Coronary artery (tissue), 2 donors: ENCODE data around the gene NKAIN4.

Experiments used
- DNase-seq: peaks from one replicate; pipeline ENCODE4 v3.0.0-alpha.2; 2017; ENCODE audit warnings: low spot score
- H3K27ac ChIP-seq, 2 donors: fragments of 200-600 bp; sonication (generic); one replicate each; pipeline ENCODE4 v1.5.1; 2016 to 2019
- H3K4me3 ChIP-seq: fragments of 200-600 bp; sonication (generic); 2 replicates; pipeline ENCODE4 v1.5.1; 2016; ENCODE audit warnings: mild to moderate bottlenecking, moderate library complexity
- TF ChIP-seq, protein P1 (sequence below): fragments of 200-600 bp; sonication (generic); IDR thresholded peaks from one replicate; pipeline ENCODE4 v1.5.1; 2019; ENCODE audit warnings: antibody characterized with exemption

The NKAIN4 gene

DNA sequence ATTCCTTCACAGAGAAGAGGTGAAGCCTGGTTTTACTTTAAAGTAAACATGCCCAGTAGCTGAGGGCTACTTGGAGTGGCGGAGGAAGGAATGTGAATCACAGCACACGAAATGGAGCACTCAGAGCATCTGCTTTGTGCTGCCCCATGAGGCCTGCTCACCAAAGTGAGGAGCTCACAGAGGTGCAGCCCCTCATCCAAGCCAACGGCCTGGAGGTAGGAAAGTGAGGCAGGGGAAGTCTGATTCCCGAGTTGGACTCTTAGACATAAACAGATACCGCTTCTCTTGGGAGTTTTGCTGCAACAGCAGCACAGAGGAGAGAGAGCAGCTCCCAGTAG lies 41.9 kb downstream of the NKAIN4 start:
- TF ChIP-seq, protein P1, sequence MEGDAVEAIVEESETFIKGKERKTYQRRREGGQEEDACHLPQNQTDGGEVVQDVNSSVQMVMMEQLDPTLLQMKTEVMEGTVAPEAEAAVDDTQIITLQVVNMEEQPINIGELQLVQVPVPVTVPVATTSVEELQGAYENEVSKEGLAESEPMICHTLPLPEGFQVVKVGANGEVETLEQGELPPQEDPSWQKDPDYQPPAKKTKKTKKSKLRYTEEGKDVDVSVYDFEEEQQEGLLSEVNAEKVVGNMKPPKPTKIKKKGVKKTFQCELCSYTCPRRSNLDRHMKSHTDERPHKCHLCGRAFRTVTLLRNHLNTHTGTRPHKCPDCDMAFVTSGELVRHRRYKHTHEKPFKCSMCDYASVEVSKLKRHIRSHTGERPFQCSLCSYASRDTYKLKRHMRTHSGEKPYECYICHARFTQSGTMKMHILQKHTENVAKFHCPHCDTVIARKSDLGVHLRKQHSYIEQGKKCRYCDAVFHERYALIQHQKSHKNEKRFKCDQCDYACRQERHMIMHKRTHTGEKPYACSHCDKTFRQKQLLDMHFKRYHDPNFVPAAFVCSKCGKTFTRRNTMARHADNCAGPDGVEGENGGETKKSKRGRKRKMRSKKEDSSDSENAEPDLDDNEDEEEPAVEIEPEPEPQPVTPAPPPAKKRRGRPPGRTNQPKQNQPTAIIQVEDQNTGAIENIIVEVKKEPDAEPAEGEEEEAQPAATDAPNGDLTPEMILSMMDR: no peak
- H3K4me3 ChIP-seq: no peak overlapping the region
- DNase-seq: no peak
- H3K27ac ChIP-seq: no peak overlapping the region

DNA sequence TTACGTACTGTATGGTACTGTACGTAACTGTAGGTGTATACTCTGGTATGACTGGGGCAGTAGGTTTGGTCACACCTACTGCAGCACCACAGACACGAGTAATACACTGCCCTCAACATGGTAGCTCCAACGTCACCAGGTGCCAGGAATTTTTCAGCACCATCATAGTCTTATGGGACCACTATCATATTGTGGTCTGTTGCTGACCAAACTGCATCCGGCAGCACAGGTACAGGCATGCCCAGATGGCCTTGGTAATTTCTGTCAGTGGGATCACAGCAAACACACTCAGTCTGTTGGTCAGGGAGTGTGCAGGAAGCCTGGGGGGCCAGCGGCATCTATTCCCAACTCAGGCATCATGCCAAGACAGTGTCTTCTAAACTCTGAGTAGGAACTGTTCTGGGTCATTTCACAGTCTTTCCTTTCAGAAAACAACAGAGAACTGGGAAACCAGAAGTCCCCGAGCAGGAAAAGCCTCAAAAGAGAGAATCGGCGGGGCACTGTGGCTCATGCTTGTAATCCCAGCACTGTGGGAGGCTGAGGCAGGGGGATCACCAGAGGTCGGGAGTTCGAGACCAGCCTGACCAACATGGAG lies 44.2 kb downstream of the NKAIN4 start:
- TF ChIP-seq, protein P1: no peak
- DNase-seq: no peak
- no peak overlapping the region for H3K27ac ChIP-seq
- H3K4me3 ChIP-seq: no peak overlapping the region

DNA sequence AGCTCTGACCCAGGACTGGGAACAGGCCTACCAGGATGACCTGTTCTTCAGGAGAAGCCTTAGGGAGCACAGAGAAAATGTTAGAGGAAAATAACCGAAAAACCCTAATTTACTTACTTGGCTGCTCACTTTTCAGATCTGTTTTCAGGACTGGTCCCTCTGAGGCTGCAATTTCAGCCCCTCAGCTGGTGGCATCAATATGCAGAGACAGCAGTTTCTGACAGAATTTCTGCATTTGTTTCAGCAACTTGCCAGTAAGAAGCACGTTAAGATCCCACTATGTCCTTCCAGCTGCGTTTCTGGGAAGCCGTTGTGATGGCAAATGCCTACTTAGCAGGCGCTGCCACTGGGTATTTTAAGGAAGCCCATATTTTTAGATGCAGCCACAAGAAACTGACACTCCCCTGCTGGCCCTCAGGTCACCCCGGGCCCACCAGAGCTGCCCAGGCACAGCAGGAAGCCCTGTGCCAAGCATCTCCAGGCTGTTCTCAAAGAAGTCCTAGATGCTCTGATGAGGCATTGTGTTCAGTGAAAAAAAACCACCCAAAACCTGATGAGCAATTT lies 45.8 kb downstream of the NKAIN4 start:
- no peak for DNase-seq
- H3K27ac ChIP-seq: no peak overlapping the region

DNA sequence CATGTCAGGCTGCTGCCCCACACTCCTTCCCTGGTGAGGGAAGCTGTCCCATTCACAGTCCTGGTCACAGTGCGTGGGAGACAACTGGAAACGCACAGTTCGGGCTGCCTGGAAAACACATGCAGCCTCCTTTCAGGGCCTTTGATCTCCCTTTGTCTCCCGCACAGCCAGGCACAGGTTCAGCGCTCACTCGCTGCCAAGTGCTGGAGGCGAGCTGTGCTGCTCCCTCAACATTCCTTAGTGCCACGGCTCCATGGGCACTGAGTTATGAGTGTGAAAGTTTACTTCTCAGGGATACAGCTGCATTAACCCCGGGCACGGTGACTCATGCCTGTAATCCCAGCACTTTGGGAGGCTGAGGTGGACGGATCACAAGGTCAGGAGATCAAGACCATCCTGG lies 47.4 kb downstream of the NKAIN4 start:
- no peak overlapping the region for H3K27ac ChIP-seq
- TF ChIP-seq, protein P1: no peak
- no peak for DNase-seq
- H3K4me3 ChIP-seq: no peak overlapping the region

More for the DNA sequence above, 45.8 kb downstream of the NKAIN4 start:
- H3K4me3 ChIP-seq: no peak overlapping the region
- TF ChIP-seq, protein P1: no peak

DNA sequence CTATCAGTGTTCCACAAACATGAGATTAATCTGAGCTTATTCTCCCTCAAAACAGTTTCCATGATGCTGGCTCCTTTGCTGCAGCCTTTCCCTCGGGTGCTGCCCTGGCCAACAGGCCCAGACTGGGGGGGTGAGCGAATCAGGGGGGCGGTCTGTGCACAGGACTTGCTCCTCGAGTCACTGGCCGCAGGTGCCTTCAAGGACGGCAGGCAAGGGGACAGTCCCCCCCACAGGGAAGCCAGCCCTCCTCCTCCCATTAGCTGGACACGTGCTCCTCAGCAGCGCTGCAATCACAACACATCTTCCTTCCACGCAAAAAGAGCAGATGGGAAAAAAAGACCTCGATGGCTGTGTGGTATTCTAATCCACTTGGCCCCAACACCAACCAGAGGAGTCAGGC lies 48.4 kb downstream of the NKAIN4 start:
- DNase-seq: no peak
- TF ChIP-seq, protein P1: no peak
- H3K27ac ChIP-seq: no peak overlapping the region
- H3K4me3 ChIP-seq: no peak overlapping the region

DNA sequence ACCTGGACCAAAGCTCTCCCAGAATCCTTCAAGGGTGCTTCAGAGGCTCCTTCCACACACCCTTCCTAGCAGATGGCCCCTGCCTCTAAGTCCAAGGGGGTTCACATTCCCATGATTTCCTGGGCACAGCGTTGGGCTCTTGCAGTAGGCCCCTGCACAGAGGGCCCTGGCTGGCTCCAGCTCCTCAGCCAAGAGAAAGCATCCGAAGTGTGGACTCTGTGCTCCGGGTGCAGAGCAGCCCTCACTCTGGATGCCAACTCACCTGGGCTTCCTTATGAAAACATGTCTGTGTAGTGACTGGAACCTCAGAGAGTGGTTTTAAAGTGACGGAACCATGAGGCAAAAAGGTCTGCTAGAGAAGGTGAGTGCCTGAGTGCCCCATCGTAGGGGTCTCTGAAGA lies 49.9 kb downstream of the NKAIN4 start:
- TF ChIP-seq, protein P1: no peak
- Histone ChIP-seq H3K4me3 (no peak overlapping the region), H3K27ac (no peak overlapping the region)
- no peak for DNase-seq

DNA sequence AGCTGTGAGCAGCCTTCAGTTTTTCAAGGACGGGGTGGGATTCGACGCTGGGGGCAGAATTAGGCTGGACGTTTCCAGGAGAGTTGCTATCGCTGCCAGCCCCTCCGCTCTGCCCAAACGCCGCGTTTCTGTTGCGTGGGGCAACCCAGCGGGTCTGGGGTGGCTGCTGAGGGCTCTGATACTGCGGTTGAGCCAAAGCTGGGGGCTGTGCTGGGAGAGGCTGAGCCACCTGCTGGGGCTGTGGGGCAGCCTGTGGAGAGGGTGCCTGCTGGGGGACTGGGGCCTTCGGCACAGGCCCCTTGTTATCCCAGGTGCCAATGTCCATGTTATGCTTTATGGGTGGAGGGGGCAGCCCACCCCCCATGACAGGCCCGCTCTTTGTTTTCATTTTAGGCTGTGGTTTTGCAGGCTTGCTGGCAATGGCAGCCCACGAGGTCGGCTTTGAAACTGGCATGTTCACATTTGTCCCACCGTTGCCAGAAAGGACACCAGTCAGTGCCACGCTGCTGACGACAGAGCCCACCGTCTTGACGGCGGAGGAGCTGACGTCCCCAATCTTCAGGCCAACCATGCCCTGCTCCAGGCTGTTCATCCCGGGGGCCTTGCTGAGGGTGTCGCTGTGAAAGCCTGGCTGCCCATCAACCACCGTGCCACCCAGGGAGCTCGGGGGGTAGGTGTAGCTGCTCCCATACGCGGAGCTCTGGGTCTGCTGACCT lies 51.3 kb downstream of the NKAIN4 start:
- no peak for DNase-seq
- TF ChIP-seq, protein P1: no peak
- no peak overlapping the region for H3K4me3 ChIP-seq
- H3K27ac ChIP-seq: no peak overlapping the region
